Right atrium auricular region (tissue), 2 donors: ENCODE data around the gene YWHAB. TPM values are rescaled to one million over a fixed set of nuclear protein-coding genes. Genes with fewer than 3 reads are reported as not detected.

Source experiments
- DNase-seq: peaks from one replicate; pipeline ENCODE4 v3.0.0-alpha.2; 2019; ENCODE audit warnings: low spot score
- H3K27ac ChIP-seq, 2 donors: fragments of 200-600 bp; sonication (generic); 1 replicate in 1 of 2; 2 replicates in 1 of 2; pipeline ENCODE4 v1.5.1; 2016 to 2019
- H3K27me3 ChIP-seq, 2 donors: fragments of 200-600 bp; sonication (generic); one replicate each; pipeline versions ENCODE4 v1.5.1 to v1.6.0; 2017 to 2019
- H3K36me3 ChIP-seq: fragments of 200-600 bp; sonication (generic); one replicate; pipeline ENCODE4 v1.5.1; 2016
- H3K4me1 ChIP-seq, 2 donors: fragments of 200-600 bp; sonication (generic); one replicate each; pipeline versions ENCODE4 v1.5.1 to v1.6.0; 2017 to 2019
- H3K4me3 ChIP-seq, 2 donors: fragments of 200-600 bp; sonication (generic); 1 replicate in 1 of 2; 2 replicates in 1 of 2; pipeline ENCODE4 v1.5.1; 2017 to 2019; ENCODE audit warnings: mild to moderate bottlenecking in 1 of 2, moderate library complexity in 1 of 2
- H3K9me3 ChIP-seq, 2 donors: fragments of 200-600 bp; sonication (generic); one replicate each; pipeline ENCODE4 v1.5.1; 2019
- CTCF ChIP-seq, 2 donors: fragments of 200-600 bp; sonication (generic); IDR thresholded peaks; one replicate each; pipeline ENCODE4 v1.5.1; 2019; ENCODE audit warnings: antibody characterized with exemption in 2 of 2
- total RNA-seq, 2 donors: library from RNA; depleted of rRNA; stranded (reverse); fragments of >200 nt; gene quantifications; one replicate each; pipeline ENCODE4 v1.1.0, GENCODE V29; 2016

YWHAB gene
- total RNA-seq, 2 donors from 2014 or later = 75.9 to 78.5 TPM

DNA sequence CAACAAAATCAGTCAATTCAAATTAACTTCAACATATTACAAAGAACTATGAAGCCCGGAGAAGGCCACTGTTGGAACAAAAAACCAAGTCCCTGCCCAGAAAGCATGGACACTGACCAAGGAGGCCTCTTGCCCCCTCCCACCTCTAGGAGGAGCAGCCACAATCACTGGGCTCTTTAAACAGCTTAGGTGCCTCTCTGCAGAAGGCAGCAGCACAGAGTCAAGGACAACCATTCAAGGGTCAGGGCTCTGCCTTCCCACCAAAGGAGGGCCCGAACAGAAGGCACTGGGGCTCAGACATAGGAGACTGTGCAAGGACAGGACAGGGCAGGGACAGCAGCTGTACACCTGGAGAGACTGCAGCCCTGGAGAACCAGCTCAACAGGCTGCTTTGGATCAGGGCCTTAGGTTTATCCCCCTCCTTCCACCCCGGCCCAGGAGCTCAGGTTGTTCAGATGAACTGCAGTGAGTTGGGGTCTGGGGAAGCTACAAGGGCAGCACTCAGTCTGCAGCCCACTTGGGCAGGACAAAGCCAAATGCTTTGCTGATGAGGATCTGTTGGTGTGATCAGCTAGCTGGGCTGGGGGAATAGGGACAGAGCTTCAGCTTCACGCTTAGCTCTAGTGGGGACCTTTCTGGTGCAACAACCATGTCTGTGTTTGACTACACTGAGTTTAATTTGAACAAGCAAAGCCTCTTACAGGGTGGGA lies 56.9 kb downstream of the YWHAB start:
- Histone ChIP-seq H3K9me3 (no peaks in the 10 kb centered on the region), H3K36me3 (peaks cover 52% of the 10 kb centered on the region), H3K4me3 (no peak overlapping the region), H3K27ac (no peak overlapping the region), H3K27me3 (no peaks in the 10 kb centered on the region), H3K4me1 (no peaks in the 10 kb centered on the region)
- no peak for DNase-seq
- TF ChIP-seq CTCF (IDR thresholded peaks at IDR 0.05) = no peak

GRCh38 chr20:44943828-44944227 lies 58.3 kb downstream of the YWHAB start:
- no peaks in the 10 kb centered on the region for H3K9me3 ChIP-seq
- no peak for TF ChIP-seq CTCF (IDR thresholded peaks at IDR 0.05)
- DNase-seq = no peak
- no peak overlapping the region for H3K27ac ChIP-seq
- H3K4me1 ChIP-seq = no peaks in the 10 kb centered on the region
- no peaks in the 10 kb centered on the region for H3K27me3 ChIP-seq
- H3K4me3 ChIP-seq = no peak overlapping the region
- H3K36me3 ChIP-seq = peaks cover 66% of the 10 kb centered on the region

DNA sequence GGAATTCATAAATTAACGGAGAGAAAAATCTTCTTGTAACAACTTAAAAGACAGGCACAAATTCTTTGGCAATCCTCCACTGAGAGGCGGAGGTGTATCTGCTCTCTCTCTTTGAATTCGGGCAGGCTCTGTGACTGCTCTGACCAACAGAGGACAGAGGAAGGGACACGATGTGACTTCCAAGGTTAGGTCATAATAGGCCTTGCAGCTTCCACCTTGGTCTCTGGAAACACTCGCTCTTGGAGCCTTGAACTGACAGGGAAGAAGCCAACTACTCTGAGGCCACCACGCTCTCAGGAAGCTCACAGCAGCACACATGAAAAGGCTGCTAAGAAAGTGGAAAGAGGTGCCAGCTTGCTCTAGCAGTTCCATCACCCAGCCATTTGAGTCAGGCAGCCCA lies 59.8 kb downstream of the YWHAB start:
- Histone ChIP-seq H3K4me1 (no peaks in the 10 kb centered on the region), H3K27me3 (no peaks in the 10 kb centered on the region), H3K4me3 (no peak overlapping the region), H3K36me3 (peaks cover 77% of the 10 kb centered on the region), H3K9me3 (no peaks in the 10 kb centered on the region), H3K27ac (no peak overlapping the region)
- no peak for DNase-seq
- TF ChIP-seq CTCF (IDR thresholded peaks at IDR 0.05) = no peak

GRCh38 chr20:44946271-44946852 lies 60.9 kb downstream of the YWHAB start:
- Histone ChIP-seq H3K27ac (no peak overlapping the region), H3K36me3 (peaks cover 88% of the 10 kb centered on the region)
- TF ChIP-seq CTCF (IDR thresholded peaks at IDR 0.05) = no peak

GRCh38 chr20:44948107-44948506 lies 62.6 kb downstream of the YWHAB start:
- no peaks in the 10 kb centered on the region for H3K4me1 ChIP-seq
- no peak overlapping the region for H3K4me3 ChIP-seq
- no peaks in the 10 kb centered on the region for H3K9me3 ChIP-seq
- no peak for TF ChIP-seq CTCF (IDR thresholded peaks at IDR 0.05)
- no peak overlapping the region for H3K27ac ChIP-seq
- H3K36me3 ChIP-seq = peaks cover 87% of the 10 kb centered on the region
- no peak for DNase-seq
- no peaks in the 10 kb centered on the region for H3K27me3 ChIP-seq

More at GRCh38 chr20:44946271-44946852, 60.9 kb downstream of the YWHAB start:
- Histone ChIP-seq H3K4me1 (no peaks in the 10 kb centered on the region), H3K9me3 (no peaks in the 10 kb centered on the region), H3K27me3 (no peaks in the 10 kb centered on the region), H3K4me3 (no peak overlapping the region)
- DNase-seq = no peak
